Neural progenitor cell (in vitro differentiated cells): ENCODE results near the gene IFITM2. TPM values are rescaled to one million over a fixed set of nuclear protein-coding genes. Genes with fewer than 3 reads are reported as not detected.
A peak's percentile ranks its signal among the peaks of the same experiment; 100 is the strongest.
"Not testable (repeated sequence)": the region's sequence is repeated elsewhere in the genome, so short reads cannot be mapped to it uniquely, and the experiment has no call there.

ENCODE experiments used
- DNase-seq: peaks from one replicate; pipeline ENCODE4 v3.0.0-alpha.2; 2016; ENCODE audit warnings: low spot score
- H2AFZ ChIP-seq: fragments of 200-600 bp; sonication (generic); replicated peaks from 2 replicates; pipeline ENCODE4 v1.6.1; 2016; ENCODE audit warnings: antibody characterized with exemption
- H3F3A ChIP-seq: fragments of 200-600 bp; sonication (generic); 2 replicates; pipeline ENCODE4 v1.6.1; 2016; ENCODE audit warnings: antibody characterized with exemption, low read depth
- H3K27ac ChIP-seq: fragments of 200-600 bp; sonication (generic); 2 replicates; pipeline ENCODE4 v1.5.1; 2016; ENCODE audit warnings: mild to moderate bottlenecking
- H3K27me3 ChIP-seq: fragments of 200-600 bp; sonication (generic); 2 replicates; pipeline ENCODE4 v1.6.1; 2016; ENCODE audit warnings: mild to moderate bottlenecking, moderate library complexity
- H3K36me3 ChIP-seq: fragments of 200-600 bp; sonication (generic); 2 replicates; pipeline ENCODE4 v1.5.1; 2016
- H3K4me1 ChIP-seq: fragments of 200-600 bp; sonication (generic); 2 replicates; pipeline ENCODE4 v1.6.1; 2016; ENCODE audit warnings: mixed run types
- H3K4me2 ChIP-seq: fragments of 200-600 bp; sonication (generic); 2 replicates; pipeline ENCODE4 v1.6.1; 2016
- H3K4me3 ChIP-seq: fragments of 200-600 bp; sonication (generic); 2 replicates; pipeline ENCODE4 v1.5.1; 2016
- H3K79me2 ChIP-seq: fragments of 200-600 bp; sonication (generic); 2 replicates; pipeline ENCODE4 v1.6.1; 2016; ENCODE audit warnings: low read depth
- H3K9ac ChIP-seq: fragments of 200-600 bp; sonication (generic); 2 replicates; pipeline ENCODE4 v1.6.1; 2016
- H3K9me3 ChIP-seq: fragments of 200-600 bp; sonication (generic); 2 replicates; pipeline ENCODE4 v1.5.1; 2016; ENCODE audit warnings: low read depth
- H4K20me1 ChIP-seq: fragments of 200-600 bp; sonication (generic); 2 replicates; pipeline ENCODE4 v1.6.1; 2016; ENCODE audit warnings: low read depth
- H3K27ac Mint-ChIP-seq: 3 replicates; pipeline ENCODE4 v1.8.0; 2021; ENCODE audit warnings: mixed read lengths
- H3K27me3 Mint-ChIP-seq: 2 replicates; pipeline ENCODE4 v1.8.0; 2022; ENCODE audit warnings: low read depth, mild to moderate bottlenecking, inconsistent platforms, moderate library complexity, mixed read lengths; ENCODE audit not compliant: insufficient read depth
- H3K36me3 Mint-ChIP-seq: 3 replicates; pipeline ENCODE4 v1.8.0; 2021; ENCODE audit warnings: mixed read lengths
- H3K4me1 Mint-ChIP-seq: 3 replicates; pipeline ENCODE4 v1.8.0; 2021; ENCODE audit warnings: mixed read lengths
- H3K4me3 Mint-ChIP-seq: 3 replicates; pipeline ENCODE4 v1.8.0; 2021; ENCODE audit warnings: mild to moderate bottlenecking, moderate library complexity, mixed read lengths
- H3K9me3 Mint-ChIP-seq: 3 replicates; pipeline ENCODE4 v1.8.0; 2020; ENCODE audit warnings: mixed read lengths
- EZH2 ChIP-seq: fragments of 200-600 bp; sonication (generic); IDR thresholded peaks from 2 replicates; pipeline ENCODE4 v1.6.1; 2017; ENCODE audit warnings: antibody characterized with exemption, mild to moderate bottlenecking, moderate library complexity
- EZH2phosphoT487 ChIP-seq: fragments of 200-600 bp; sonication (generic); IDR thresholded peaks from 2 replicates; pipeline ENCODE4 v1.6.1; 2017; ENCODE audit warnings: antibody characterized with exemption
- total RNA-seq: library from RNA; depleted of rRNA; stranded (reverse); fragments of >200 nt; gene quantifications from 2 replicates; pipeline ENCODE4 v1.2.3, GENCODE V29; 2015; ENCODE audit warnings: low replicate concordance
- TF ChIP-seq, protein P1 (sequence below): fragments of 200-600 bp; sonication (generic); IDR thresholded peaks from 2 replicates; pipeline ENCODE4 v1.5.1; 2017; ENCODE audit warnings: antibody characterized with exemption, mild to moderate bottlenecking

Gene IFITM2
- total RNA-seq, 1 donor from 2014 or later, result 10.5 TPM

DNA sequence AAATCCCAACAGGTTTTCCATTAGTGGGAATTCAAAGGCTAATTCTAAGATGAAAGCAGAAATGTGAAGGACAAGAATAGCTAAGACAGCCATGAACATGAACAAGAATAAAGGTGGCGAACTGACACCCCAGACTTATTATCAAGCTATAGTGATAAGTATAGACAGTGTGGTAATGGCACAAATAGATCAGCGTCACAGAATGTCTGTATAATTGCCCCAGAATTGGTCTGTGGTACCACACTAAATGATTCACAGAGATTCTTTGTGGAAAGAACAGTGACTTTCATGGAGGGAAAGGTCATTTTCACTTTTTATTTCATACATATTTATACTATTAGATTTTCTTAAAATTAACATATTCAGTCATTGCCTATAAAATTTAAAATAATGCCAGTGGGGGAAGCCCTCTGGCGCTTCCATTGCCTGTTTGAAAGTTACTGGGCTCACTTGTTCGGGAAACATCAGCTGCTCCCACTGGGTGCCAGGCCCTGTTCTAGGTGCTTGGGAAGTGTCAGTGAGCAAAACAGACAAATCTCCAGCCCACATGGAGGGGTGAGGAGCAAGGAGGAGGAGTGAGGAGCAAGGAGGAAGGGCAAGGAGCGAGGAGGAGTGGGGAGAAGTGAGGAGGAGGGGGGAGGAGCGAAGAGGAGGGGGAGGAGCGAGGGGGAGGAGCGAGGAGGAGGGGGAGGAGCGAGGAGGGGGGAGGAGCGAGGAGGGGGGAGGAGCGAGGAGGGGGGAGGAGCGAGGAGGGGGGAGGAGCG, 40.8 kb upstream of the IFITM2 start:
- H3K27me3 Mint-ChIP-seq, result no peaks in the 10 kb centered on the region

DNA sequence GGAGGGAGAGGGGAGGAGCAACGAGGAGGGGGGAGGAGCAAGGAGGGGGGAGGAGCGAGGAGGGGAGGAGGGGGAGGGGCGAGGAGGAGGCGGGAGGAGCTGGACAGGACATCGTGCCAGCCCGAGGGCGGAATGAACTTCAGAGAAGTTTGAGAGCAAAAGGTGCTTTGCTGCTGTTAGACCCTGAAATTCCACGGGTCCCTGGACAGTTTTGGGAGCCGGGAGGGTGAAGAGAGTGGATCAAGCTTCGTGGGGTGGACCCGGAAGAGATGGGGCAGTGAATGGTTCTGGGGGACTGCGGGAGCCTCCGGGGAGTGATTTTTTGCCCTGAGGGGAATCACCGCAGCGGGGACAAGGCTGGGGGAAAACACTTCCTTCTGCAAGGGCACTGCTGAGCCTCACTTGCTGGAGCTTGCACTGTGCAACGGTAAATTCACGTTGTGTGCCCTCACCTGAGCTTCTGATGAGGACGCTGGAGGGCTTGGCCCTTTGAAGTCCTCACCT, 40.1 kb upstream of the IFITM2 start:
- no peak overlapping the region for H3K27ac ChIP-seq
- no peaks in the 10 kb centered on the region for H4K20me1 ChIP-seq
- no peak for DNase-seq
- TF ChIP-seq EZH2 (no peak), EZH2phosphoT487 (no peak)
- TF ChIP-seq, protein P1, sequence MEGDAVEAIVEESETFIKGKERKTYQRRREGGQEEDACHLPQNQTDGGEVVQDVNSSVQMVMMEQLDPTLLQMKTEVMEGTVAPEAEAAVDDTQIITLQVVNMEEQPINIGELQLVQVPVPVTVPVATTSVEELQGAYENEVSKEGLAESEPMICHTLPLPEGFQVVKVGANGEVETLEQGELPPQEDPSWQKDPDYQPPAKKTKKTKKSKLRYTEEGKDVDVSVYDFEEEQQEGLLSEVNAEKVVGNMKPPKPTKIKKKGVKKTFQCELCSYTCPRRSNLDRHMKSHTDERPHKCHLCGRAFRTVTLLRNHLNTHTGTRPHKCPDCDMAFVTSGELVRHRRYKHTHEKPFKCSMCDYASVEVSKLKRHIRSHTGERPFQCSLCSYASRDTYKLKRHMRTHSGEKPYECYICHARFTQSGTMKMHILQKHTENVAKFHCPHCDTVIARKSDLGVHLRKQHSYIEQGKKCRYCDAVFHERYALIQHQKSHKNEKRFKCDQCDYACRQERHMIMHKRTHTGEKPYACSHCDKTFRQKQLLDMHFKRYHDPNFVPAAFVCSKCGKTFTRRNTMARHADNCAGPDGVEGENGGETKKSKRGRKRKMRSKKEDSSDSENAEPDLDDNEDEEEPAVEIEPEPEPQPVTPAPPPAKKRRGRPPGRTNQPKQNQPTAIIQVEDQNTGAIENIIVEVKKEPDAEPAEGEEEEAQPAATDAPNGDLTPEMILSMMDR, result no peak
- peaks cover 7% of the 10 kb centered on the region for H3K9me3 Mint-ChIP-seq
- peaks cover 1% of the 10 kb centered on the region for H3K36me3 Mint-ChIP-seq
- H3K4me1 Mint-ChIP-seq, result peaks cover 3% of the 10 kb centered on the region
- no peaks in the 10 kb centered on the region for H3K9me3 ChIP-seq
- no peak overlapping the region for H3K4me3 Mint-ChIP-seq
- no peaks in the 10 kb centered on the region for H3K4me1 ChIP-seq
- no peaks in the 10 kb centered on the region for H3K36me3 ChIP-seq
- no peak overlapping the region for H3K4me3 ChIP-seq
- H3K9ac ChIP-seq, result no peak overlapping the region
- peaks cover 3% of the 10 kb centered on the region for H3K27me3 ChIP-seq
- H3F3A ChIP-seq, result no peaks in the 10 kb centered on the region
- H3K27me3 Mint-ChIP-seq, result no peaks in the 10 kb centered on the region
- H3K4me2 ChIP-seq, result no peak overlapping the region
- no peak overlapping the region for H3K27ac Mint-ChIP-seq
- H2AFZ ChIP-seq, result no peak overlapping the region
- H3K79me2 ChIP-seq, result no peaks in the 10 kb centered on the region

More for the DNA sequence above, 40.8 kb upstream of the IFITM2 start:
- H3K27ac Mint-ChIP-seq, result no peak overlapping the region
- no peak overlapping the region for H3K4me2 ChIP-seq
- H3K9me3 Mint-ChIP-seq, result peaks cover 9% of the 10 kb centered on the region
- H3K4me1 Mint-ChIP-seq, result peaks cover 3% of the 10 kb centered on the region
- H4K20me1 ChIP-seq, result no peaks in the 10 kb centered on the region
- H3K36me3 ChIP-seq, result no peaks in the 10 kb centered on the region
- no peaks in the 10 kb centered on the region for H3K4me1 ChIP-seq
- peaks cover 1% of the 10 kb centered on the region for H3K36me3 Mint-ChIP-seq
- no peak for DNase-seq
- no peaks in the 10 kb centered on the region for H3K9me3 ChIP-seq
- H3K79me2 ChIP-seq, result no peaks in the 10 kb centered on the region
- no peak overlapping the region for H3K4me3 Mint-ChIP-seq
- H3F3A ChIP-seq, result no peaks in the 10 kb centered on the region
- TF ChIP-seq EZH2 (no peak), EZH2phosphoT487 (no peak)
- TF ChIP-seq, protein P1, result no peak
- H2AFZ ChIP-seq, result no peak overlapping the region
- H3K9ac ChIP-seq, result no peak overlapping the region
- no peak overlapping the region for H3K4me3 ChIP-seq
- H3K27ac ChIP-seq, result no peak overlapping the region
- peaks cover 3% of the 10 kb centered on the region for H3K27me3 ChIP-seq

DNA sequence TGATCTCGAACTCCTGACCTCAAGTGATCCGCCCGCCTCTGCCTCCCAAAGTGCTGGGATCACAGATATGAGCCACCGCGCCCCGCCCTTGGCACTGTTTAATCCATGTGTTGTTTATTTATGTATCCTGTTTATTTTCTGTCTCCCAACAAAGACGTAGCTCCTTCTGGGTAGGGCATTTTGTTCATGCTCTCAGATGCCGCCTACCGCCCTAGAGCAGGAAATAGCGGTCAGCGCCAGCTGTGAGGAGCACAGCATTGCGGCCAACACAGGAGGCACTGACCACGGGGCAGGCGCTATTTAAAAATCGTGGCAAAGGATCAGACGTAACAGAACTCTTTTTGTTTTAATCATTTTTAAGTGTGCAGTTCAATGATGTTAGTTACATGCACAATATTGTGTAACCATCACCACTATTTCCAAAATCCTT, 38.9 kb upstream of the IFITM2 start:
- not testable (repeated sequence) for H3K9me3 Mint-ChIP-seq, H3K79me2 ChIP-seq, H3K9ac ChIP-seq, H3K27ac Mint-ChIP-seq, H3K36me3 Mint-ChIP-seq, H3K27me3 ChIP-seq, H3K4me3 Mint-ChIP-seq, H3K27ac ChIP-seq, H3K4me1 ChIP-seq, H3F3A ChIP-seq, H3K4me2 ChIP-seq, H3K27me3 Mint-ChIP-seq, H4K20me1 ChIP-seq, H3K9me3 ChIP-seq, H3K4me3 ChIP-seq, H3K36me3 ChIP-seq, H3K4me1 Mint-ChIP-seq
- H2AFZ ChIP-seq, result peak overlapping the region; percentile 36
- peak; percentile 23 for DNase-seq

DNA sequence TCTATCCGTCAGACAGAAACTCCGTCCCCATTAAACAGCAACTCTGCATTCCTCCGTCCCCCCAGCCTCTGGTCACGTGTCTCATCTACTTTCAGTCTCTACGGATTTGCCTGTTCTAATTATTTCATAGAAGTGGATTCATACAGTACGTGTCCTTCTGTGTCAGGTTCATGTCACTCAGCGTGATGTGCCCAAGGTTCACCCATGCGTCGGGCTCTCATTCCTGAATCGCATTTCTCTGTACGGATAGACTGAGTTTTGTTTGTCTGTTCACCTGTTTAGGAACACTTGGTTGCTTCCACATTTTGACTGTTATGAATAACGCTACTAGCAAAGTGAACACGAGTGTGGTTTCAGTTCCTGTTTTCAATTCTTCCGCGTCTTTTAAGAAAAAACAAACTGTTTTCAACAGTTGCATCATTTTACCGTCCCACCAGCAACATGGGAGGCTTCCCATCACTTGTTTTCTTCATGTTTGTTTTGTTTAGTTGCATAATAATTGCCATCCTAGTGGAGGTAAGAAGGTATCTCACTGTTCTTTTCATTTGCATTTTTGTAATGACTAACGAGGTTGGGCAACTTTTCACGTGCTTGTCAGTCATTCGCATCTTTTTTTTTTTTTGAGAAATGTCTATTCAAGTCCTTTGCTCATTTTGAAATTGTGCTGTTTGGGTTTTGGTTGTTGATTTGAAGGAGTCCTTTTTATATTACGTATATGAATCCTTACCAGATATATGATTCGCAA, 38.3 kb upstream of the IFITM2 start:
- Histone ChIP-seq H3K9me3 (no peaks in the 10 kb centered on the region), H3K36me3 (no peaks in the 10 kb centered on the region), H3K9ac (no peak overlapping the region), H3K4me1 (no peaks in the 10 kb centered on the region), H3K79me2 (no peaks in the 10 kb centered on the region), H3F3A (no peaks in the 10 kb centered on the region), H3K27ac (no peak overlapping the region), H3K4me3 (no peak overlapping the region), H3K27me3 (peaks cover 3% of the 10 kb centered on the region), H2AFZ (peak overlapping the region; percentile 36), H3K4me2 (no peak overlapping the region), H4K20me1 (no peaks in the 10 kb centered on the region)
- no peak for DNase-seq
- peaks cover 3% of the 10 kb centered on the region for H3K27me3 Mint-ChIP-seq
- peaks cover 1% of the 10 kb centered on the region for H3K36me3 Mint-ChIP-seq
- no peak overlapping the region for H3K4me3 Mint-ChIP-seq
- H3K27ac Mint-ChIP-seq, result no peak overlapping the region
- peaks cover 7% of the 10 kb centered on the region for H3K9me3 Mint-ChIP-seq
- TF ChIP-seq, protein P1, result no peak
- TF ChIP-seq EZH2 (no peak), EZH2phosphoT487 (no peak)
- H3K4me1 Mint-ChIP-seq, result peaks cover 3% of the 10 kb centered on the region
